K562 (cell line): ENCODE data around the gene MAP4K1. TPM values are rescaled to one million over a fixed set of nuclear protein-coding genes. Genes with fewer than 3 reads are reported as not detected.

Experiments
- ATF3 ChIP-seq, 2 experiments: fragments of 450-650 bp in 1 of 2; sonication (generic) in 1 of 2; formaldehyde crosslinking in 1 of 2; IDR thresholded peaks in 1 of 2; conservative IDR thresholded peaks in 1 of 2; 2 replicates each; pipeline versions ENCODE4 v1.6.1 to v1.8.1; 2016 to 2023; ENCODE audit warnings: mild to moderate bottlenecking in 2 of 2, moderate library complexity in 2 of 2, inconsistent platforms in 1 of 2, missing genetic modification reagents in 1 of 2
- COPS2 ChIP-seq: fragments of 450-650 bp; conservative IDR thresholded peaks from 2 replicates; pipeline ENCODE4 v1.6.1; 2016; ENCODE audit warnings: mild to moderate bottlenecking, moderate library complexity
- CXXC5 ChIP-seq: fragments of 250-450 bp; sonication (Bioruptor Pico); IDR thresholded peaks from 2 replicates; pipeline ENCODE4 v1.8.0; 2022; ENCODE audit warnings: inconsistent platforms, mild to moderate bottlenecking, moderate library complexity
- ETV6 ChIP-seq, 3 experiments: fragments of 150-350 bp in 1 of 3; sonication (generic) in 1 of 3; formaldehyde crosslinking in 1 of 3; IDR thresholded peaks; 2 replicates each; pipeline versions ENCODE4 v1.6.1 to v1.8.0; 2014 to 2022; ENCODE audit warnings: borderline replicate concordance in 2 of 3, low read depth in 2 of 3, antibody characterized with exemption in 1 of 3, low read length in 1 of 3, mild to moderate bottlenecking in 1 of 3, missing genetic modification reagents in 1 of 3
- FOXK2 ChIP-seq, 2 experiments: fragments of 450-650 bp; IDR thresholded peaks in 1 of 2; conservative IDR thresholded peaks in 1 of 2; 2 replicates each; pipeline ENCODE4 v1.6.1; 2016; ENCODE audit warnings: low read depth in 2 of 2, mild to moderate bottlenecking in 1 of 2
- GATA2 ChIP-seq: sonication (generic); formaldehyde crosslinking; IDR thresholded peaks from 2 replicates; pipeline ENCODE4 v1.4.0; 2020; ENCODE audit warnings: mild to moderate bottlenecking, missing genetic modification reagents
- MBD2 ChIP-seq: sonication (generic); IDR thresholded peaks from 2 replicates; pipeline ENCODE4 v1.6.1; 2016; ENCODE audit warnings: low read depth, borderline replicate concordance
- NCOA2 ChIP-seq, 2 experiments: fragments of 450-650 bp; IDR thresholded peaks; 2 replicates each; pipeline ENCODE4 v1.6.1; 2018; ENCODE audit warnings: mild to moderate bottlenecking in 2 of 2, moderate library complexity in 1 of 2; ENCODE audit not compliant: partially characterized antibody in 2 of 2
- NFIX ChIP-seq: fragments of 250-450 bp; sonication (Bioruptor Pico); IDR thresholded peaks from 2 replicates; pipeline ENCODE4 v1.4.0; 2020; ENCODE audit warnings: low read depth, mild to moderate bottlenecking, moderate library complexity
- POU5F1 ChIP-seq: fragments of 150-350 bp; IDR thresholded peaks from 2 replicates; pipeline ENCODE4 v1.6.1; 2014; ENCODE audit warnings: borderline replicate concordance, low read length, low read depth, mild to moderate bottlenecking; ENCODE audit not compliant: partially characterized antibody
- PRMT5 ChIP-seq: sonication (generic); formaldehyde crosslinking; IDR thresholded peaks from 2 replicates; pipeline ENCODE4 v1.5.0; 2020; ENCODE audit warnings: missing genetic modification reagents
- SMARCB1 ChIP-seq: IDR thresholded peaks from 2 replicates; pipeline ENCODE4 v1.6.1; 2011; ENCODE audit warnings: improper control_type of control experiment, low read depth; ENCODE audit not compliant: insufficient read length
- TEAD2 ChIP-seq: fragments of 450-650 bp; IDR thresholded peaks from 2 replicates; pipeline ENCODE4 v1.6.1; 2016; ENCODE audit warnings: missing genetic modification characterization, control low read depth, missing compliant biosample characterization
- ZBED1 ChIP-seq: IDR thresholded peaks from 2 replicates; pipeline ENCODE4 v1.6.1; 2014
- ZKSCAN8 ChIP-seq: fragments of 200-800 bp; sonication (Bioruptor generic); IDR thresholded peaks from 2 replicates; pipeline ENCODE4 v1.6.1; 2016; ENCODE audit warnings: missing genetic modification characterization, missing compliant biosample characterization
- ZNF407 ChIP-seq: fragments of 450-650 bp; IDR thresholded peaks from 2 replicates; pipeline ENCODE4 v1.6.1; 2016; ENCODE audit warnings: low read depth
- ZNF444 ChIP-seq: fragments of 250-450 bp; sonication (Bioruptor Pico); IDR thresholded peaks from 2 replicates; pipeline ENCODE4 v1.4.0; 2020; ENCODE audit warnings: mild to moderate bottlenecking, moderate library complexity
- ZNF561 ChIP-seq: fragments of 450-650 bp; formaldehyde crosslinking; conservative IDR thresholded peaks from 2 replicates; pipeline ENCODE4 v1.4.0; 2020; ENCODE audit warnings: mild to moderate bottlenecking, moderate library complexity
- ZSCAN32 ChIP-seq: fragments of 450-650 bp; formaldehyde crosslinking; IDR thresholded peaks from 2 replicates; pipeline ENCODE4 v1.4.0; 2020; ENCODE audit warnings: mild to moderate bottlenecking, moderate library complexity
- polyA plus RNA-seq, 8 experiments: library from polyadenylated mRNA; depleted of rRNA in 4 of 8; stranded (reverse) in 5 of 8; unstranded in 3 of 8; fragments of >200 nt; fragmentation: Nextera tagmentation in 2 of 8; fragmentation: Illumina TruSeq in 1 of 8; extraction: Ambion mirVana in 2 of 8; extraction: Trizol in 1 of 8; gene quantifications; 2 replicates each; pipeline versions ENCODE4 v1.2.1 to v1.2.3, GENCODE V29; 2011 to 2014; ENCODE audit warnings: inconsistent platforms in 1 of 8, missing spikeins in 1 of 8
- total RNA-seq, 7 experiments: library from RNA; depleted of rRNA in 6 of 7; stranded (reverse); fragments of >200 nt in 6 of 7; fragmentation: Illumina TruSeq in 2 of 7; extraction: Trizol in 2 of 7; gene quantifications; 2 replicates each; pipeline versions ENCODE4 v1.2.1 to v1.2.3, GENCODE V29; 2011 to 2021; ENCODE audit warnings: low replicate concordance in 1 of 7

The MAP4K1 gene
- total and polyA plus RNA-seq, 9 of the 15 experiments (the other 6 are each of a cell fraction or from before 2014, with no cell fraction given) = 0.14 to 3.2 (median 0.73) TPM; not detected in 1

GRCh38 chr19:38543807-38544568, 73.8 kb downstream of the MAP4K1 start (continued):
- no peak for TF ChIP-seq NCOA2 (IDR thresholded peaks at IDR 0.05; ENCODE audit: partially characterized antibody in 2 of 2)
- TF ChIP-seq PRMT5 = no peak
- peak; percentile 100 for TF ChIP-seq ATF3 (IDR thresholded peaks at IDR 0.05)
- TF ChIP-seq ATF3 (CRISPR knock-in tag; conservative IDR thresholded peaks at IDR 0.05) = peak; percentile 100
- peak in 1 of 2 experiments; percentile 72; a peak in 1 of 4 replicates for TF ChIP-seq ETV6 (IDR thresholded peaks at IDR 0.05; ENCODE audit: borderline replicate concordance in 1 of 2, low read depth in 2 of 2, low read length in 1 of 2)
- TF ChIP-seq ETV6 (CRISPR knock-in tag; IDR thresholded peaks at IDR 0.05; ENCODE audit: borderline replicate concordance) = no peak
- peak; percentile 68 for TF ChIP-seq CXXC5 (CRISPR knock-in tag)
- no peak for TF ChIP-seq ZBED1
- TF ChIP-seq TEAD2 (tag) = 0 out of 2 replicates have a peak, but pooled peaks have one; percentile 48
- no peak for TF ChIP-seq SMARCB1
- TF ChIP-seq ZSCAN32 = no peak
- TF ChIP-seq GATA2 (CRISPR knock-in tag) = peak; percentile 92
- no peak for TF ChIP-seq ZNF407
- TF ChIP-seq ZNF444 (CRISPR knock-in tag) = no peak
- no peak for TF ChIP-seq COPS2
- TF ChIP-seq NFIX = no peak
- peak; percentile 87 to 92 for TF ChIP-seq FOXK2 (conservative IDR thresholded peaks at IDR 0.05 in 1 of 2, IDR thresholded peaks at IDR 0.05 in 1 of 2; ENCODE audit: low read depth in 2 of 2)
- peak; percentile 85 for TF ChIP-seq MBD2
- TF ChIP-seq POU5F1 = no peak
- TF ChIP-seq ZKSCAN8 (CRISPR knock-in tag) = no peak
- no peak for TF ChIP-seq ZNF561 (CRISPR knock-in tag)
